ENCODE measurements around the gene SLC25A45.

The SLC25A45 gene

DNA sequence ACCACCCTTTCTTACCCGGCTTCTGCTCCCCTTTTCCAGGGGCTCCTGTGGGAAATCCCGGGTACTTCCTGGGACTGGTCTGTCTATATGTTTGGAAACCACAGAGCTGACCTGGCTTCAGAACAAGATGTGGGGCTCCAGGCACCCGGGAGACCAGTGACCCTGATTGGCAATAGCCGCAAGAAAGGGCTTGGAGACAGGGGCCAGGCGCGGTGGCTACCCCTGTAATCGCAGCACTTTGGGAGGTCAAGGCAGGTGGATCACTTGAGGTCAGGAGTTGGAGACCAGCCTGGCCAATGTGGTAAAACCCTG lies 37.0 kb upstream of the SLC25A45 start:
- peak overlapping the region; percentile 100 for H3K9ac ChIP-seq (ENCODE audit: low read depth, low read length, poor library complexity, severe bottlenecking)
- H3K9me3 ChIP-seq (ENCODE audit: insufficient read depth, low read depth, low read length): no peaks in the 10 kb centered on the region
- H3K4me3 ChIP-seq (ENCODE audit: low read length, poor library complexity, severe bottlenecking): peak overlapping the region; percentile 94
- H2AFZ ChIP-seq (ENCODE audit: low read length): no peak overlapping the region
- peaks cover 59% of the 10 kb centered on the region for H3K79me2 ChIP-seq (ENCODE audit: insufficient read depth, low read length)
- H4K20me1 ChIP-seq (ENCODE audit: insufficient read depth, low read length, poor library complexity, severe bottlenecking): peaks cover 14% of the 10 kb centered on the region
- no peaks in the 10 kb centered on the region for H3K9me2 ChIP-seq (replicated peaks; ENCODE audit: low read depth, low read length)
- peaks cover 4% of the 10 kb centered on the region for H3F3A ChIP-seq (ENCODE audit: low read depth)
- no peaks in the 10 kb centered on the region for H3K27me3 ChIP-seq (ENCODE audit: insufficient read depth, low read length, poor library complexity, severe bottlenecking)
- TF ChIP-seq, protein P1, sequence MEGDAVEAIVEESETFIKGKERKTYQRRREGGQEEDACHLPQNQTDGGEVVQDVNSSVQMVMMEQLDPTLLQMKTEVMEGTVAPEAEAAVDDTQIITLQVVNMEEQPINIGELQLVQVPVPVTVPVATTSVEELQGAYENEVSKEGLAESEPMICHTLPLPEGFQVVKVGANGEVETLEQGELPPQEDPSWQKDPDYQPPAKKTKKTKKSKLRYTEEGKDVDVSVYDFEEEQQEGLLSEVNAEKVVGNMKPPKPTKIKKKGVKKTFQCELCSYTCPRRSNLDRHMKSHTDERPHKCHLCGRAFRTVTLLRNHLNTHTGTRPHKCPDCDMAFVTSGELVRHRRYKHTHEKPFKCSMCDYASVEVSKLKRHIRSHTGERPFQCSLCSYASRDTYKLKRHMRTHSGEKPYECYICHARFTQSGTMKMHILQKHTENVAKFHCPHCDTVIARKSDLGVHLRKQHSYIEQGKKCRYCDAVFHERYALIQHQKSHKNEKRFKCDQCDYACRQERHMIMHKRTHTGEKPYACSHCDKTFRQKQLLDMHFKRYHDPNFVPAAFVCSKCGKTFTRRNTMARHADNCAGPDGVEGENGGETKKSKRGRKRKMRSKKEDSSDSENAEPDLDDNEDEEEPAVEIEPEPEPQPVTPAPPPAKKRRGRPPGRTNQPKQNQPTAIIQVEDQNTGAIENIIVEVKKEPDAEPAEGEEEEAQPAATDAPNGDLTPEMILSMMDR (conservative IDR thresholded peaks at IDR 0.05; ENCODE audit: low read length): no peak
- TF ChIP-seq EZH2phosphoT487 (IDR thresholded peaks at IDR 0.05; ENCODE audit: borderline replicate concordance): no peak
- H3K36me3 ChIP-seq (ENCODE audit: insufficient read depth, low read length): no peaks in the 10 kb centered on the region
- peak overlapping the region; percentile 99 for H3K4me2 ChIP-seq (ENCODE audit: low read depth, low read length, poor library complexity, severe bottlenecking)
- peaks cover 59% of the 10 kb centered on the region for H3K4me1 ChIP-seq (ENCODE audit: insufficient read depth, low read length, poor library complexity, severe bottlenecking)

DNA sequence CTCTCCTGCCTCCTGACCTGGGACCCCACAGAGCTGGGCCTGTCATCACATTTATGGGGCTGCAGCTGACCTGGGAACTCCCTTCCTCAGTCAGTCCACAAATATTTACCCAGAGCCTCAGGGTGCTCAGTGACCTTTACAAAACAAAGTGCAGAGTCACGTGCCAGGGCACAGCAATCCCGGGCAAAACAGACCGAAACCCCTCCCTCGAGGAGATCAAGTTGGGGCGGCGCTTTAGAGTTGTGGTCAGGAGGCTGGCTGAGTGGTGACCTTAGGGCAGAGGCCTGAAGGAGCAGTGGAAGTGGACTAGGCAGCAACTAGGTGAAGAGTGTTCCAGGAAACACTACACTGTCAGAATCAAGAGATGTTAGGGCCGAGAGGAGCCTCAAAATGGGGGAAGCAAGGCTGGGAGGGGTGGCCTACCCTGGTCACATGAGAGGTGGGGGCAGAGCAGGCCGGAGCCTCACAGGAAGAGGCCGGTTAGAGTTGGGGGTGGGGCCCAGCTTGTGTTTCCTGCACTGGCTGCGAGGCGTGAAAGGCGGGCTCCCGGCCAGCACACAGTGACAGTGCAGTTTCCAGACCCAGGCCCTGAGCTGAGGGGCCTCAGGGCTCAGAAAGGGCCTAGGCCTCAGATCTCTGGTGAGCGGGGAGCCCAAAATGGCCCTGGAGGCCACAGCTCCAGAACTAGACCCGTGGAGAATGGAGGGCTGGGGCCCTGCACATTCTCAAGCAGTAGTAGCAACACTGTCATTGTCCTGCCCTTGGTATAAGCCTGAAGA lies 36.4 kb upstream of the SLC25A45 start:
- H3K4me1 ChIP-seq (ENCODE audit: insufficient read depth, low read length, poor library complexity, severe bottlenecking): peaks cover 59% of the 10 kb centered on the region
- peaks cover 8% of the 10 kb centered on the region for H4K20me1 ChIP-seq (ENCODE audit: insufficient read depth, low read length, poor library complexity, severe bottlenecking)
- no peak for TF ChIP-seq EZH2phosphoT487 (IDR thresholded peaks at IDR 0.05; ENCODE audit: borderline replicate concordance)
- TF ChIP-seq, protein P1 (conservative IDR thresholded peaks at IDR 0.05; ENCODE audit: low read length): no peak
- peak overlapping the region; percentile 99 for H3K4me2 ChIP-seq (ENCODE audit: low read depth, low read length, poor library complexity, severe bottlenecking)
- H3K36me3 ChIP-seq (ENCODE audit: insufficient read depth, low read length): no peaks in the 10 kb centered on the region
- H3K9ac ChIP-seq (ENCODE audit: low read depth, low read length, poor library complexity, severe bottlenecking): peak overlapping the region; percentile 100
- H3F3A ChIP-seq (ENCODE audit: low read depth): peaks cover 4% of the 10 kb centered on the region
- no peak overlapping the region for H2AFZ ChIP-seq (ENCODE audit: low read length)
- H3K9me2 ChIP-seq (replicated peaks; ENCODE audit: low read depth, low read length): no peaks in the 10 kb centered on the region
- H3K4me3 ChIP-seq (ENCODE audit: low read length, poor library complexity, severe bottlenecking): peak overlapping the region; percentile 94
- peaks cover 54% of the 10 kb centered on the region for H3K79me2 ChIP-seq (ENCODE audit: insufficient read depth, low read length)
- H3K9me3 ChIP-seq (ENCODE audit: insufficient read depth, low read depth, low read length): no peaks in the 10 kb centered on the region
- H3K27me3 ChIP-seq (ENCODE audit: insufficient read depth, low read length, poor library complexity, severe bottlenecking): no peaks in the 10 kb centered on the region

DNA sequence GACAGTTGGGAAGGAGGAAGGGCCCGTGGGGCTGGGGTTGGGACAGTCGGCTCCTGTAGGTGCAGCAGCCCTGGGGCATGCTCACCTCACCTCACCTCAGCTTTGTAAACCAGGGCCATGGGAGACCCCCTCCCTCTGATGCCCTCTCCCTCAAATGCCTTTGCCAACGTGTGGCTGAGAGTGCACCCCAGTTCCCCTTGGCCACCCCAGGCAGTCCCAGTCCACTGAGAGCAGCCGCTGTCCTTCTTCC lies 35.9 kb upstream of the SLC25A45 start:
- no peaks in the 10 kb centered on the region for H3K27me3 ChIP-seq (ENCODE audit: insufficient read depth, low read length, poor library complexity, severe bottlenecking)
- peak overlapping the region; percentile 100 for H3K9ac ChIP-seq (ENCODE audit: low read depth, low read length, poor library complexity, severe bottlenecking)
- H3K4me1 ChIP-seq (ENCODE audit: insufficient read depth, low read length, poor library complexity, severe bottlenecking): peaks cover 54% of the 10 kb centered on the region
- H3K79me2 ChIP-seq (ENCODE audit: insufficient read depth, low read length): peaks cover 49% of the 10 kb centered on the region
- H3K9me3 ChIP-seq (ENCODE audit: insufficient read depth, low read depth, low read length): no peaks in the 10 kb centered on the region
- peak overlapping the region; percentile 94 for H3K4me3 ChIP-seq (ENCODE audit: low read length, poor library complexity, severe bottlenecking)
- H2AFZ ChIP-seq (ENCODE audit: low read length): no peak overlapping the region
- TF ChIP-seq, protein P1 (conservative IDR thresholded peaks at IDR 0.05; ENCODE audit: low read length): no peak
- no peak for TF ChIP-seq EZH2phosphoT487 (IDR thresholded peaks at IDR 0.05; ENCODE audit: borderline replicate concordance)
- H3F3A ChIP-seq (ENCODE audit: low read depth): peaks cover 4% of the 10 kb centered on the region
- H3K9me2 ChIP-seq (replicated peaks; ENCODE audit: low read depth, low read length): no peaks in the 10 kb centered on the region
- H3K4me2 ChIP-seq (ENCODE audit: low read depth, low read length, poor library complexity, severe bottlenecking): peak overlapping the region; percentile 99
- H4K20me1 ChIP-seq (ENCODE audit: insufficient read depth, low read length, poor library complexity, severe bottlenecking): peaks cover 3% of the 10 kb centered on the region
- H3K36me3 ChIP-seq (ENCODE audit: insufficient read depth, low read length): no peaks in the 10 kb centered on the region
